H1 (cell line): Measurements from ENCODE around the gene CCL23. TPM values are rescaled to one million over a fixed set of nuclear protein-coding genes. Genes with fewer than 3 reads are reported as not detected.

Experiments
- CTCF ChIA-PET: fragments of 300-600 bp; sonication (Branson Sonifier 250); formaldehyde crosslinking; loops from one replicate; lab custom pipeline; 2021; ENCODE audit not compliant: partially characterized antibody; lab: Charles Lee
- POLR2A ChIA-PET: fragments of 300-600 bp; sonication (Branson Sonifier 250); formaldehyde crosslinking; loops from one replicate; lab custom pipeline; 2021; ENCODE audit warnings: inconsistent platforms; ENCODE audit not compliant: partially characterized antibody; lab: Charles Lee
- DNase-seq, 2 experiments: peaks; one replicate each; pipeline versions ENCODE4 v3.0.0 to v3.0.0-alpha.2; 2010 to 2022; ENCODE audit warnings: low spot score in 2 of 2, low read depth in 1 of 2, mixed read lengths in 1 of 2
- FAIRE-seq: peaks from 2 replicates; lab custom pipeline; 2011; peaks lifted over from hg19 to GRCh38; lab: Jason Lieb, UNC
- H2AFZ ChIP-seq: 2 replicates; pipeline ENCODE4 v1.8.1; 2012; ENCODE audit warnings: low read length, inconsistent platforms
- H2AK5ac ChIP-seq: 2 replicates; pipeline ENCODE4 v1.6.1; 2013; ENCODE audit warnings: low read depth, low read length
- H2BK120ac ChIP-seq: replicated peaks from 2 replicates; pipeline ENCODE3; 2013; ENCODE audit warnings: low read depth, low read length, inconsistent platforms
- H2BK12ac ChIP-seq: 2 replicates; pipeline ENCODE4 v1.6.1; 2013; ENCODE audit warnings: low read depth, low read length
- H2BK15ac ChIP-seq: 2 replicates; pipeline ENCODE4 v1.6.1; 2013; ENCODE audit warnings: low read length
- H2BK20ac ChIP-seq: 2 replicates; pipeline ENCODE4 v1.6.1; 2013; ENCODE audit warnings: low read length
- H2BK5ac ChIP-seq: 2 replicates; pipeline ENCODE4 v1.6.1; 2013; ENCODE audit warnings: low read depth, low read length
- H3K14ac ChIP-seq: 2 replicates; pipeline ENCODE4 v1.6.1; 2013; ENCODE audit warnings: inconsistent platforms; ENCODE audit not compliant: insufficient read length
- H3K18ac ChIP-seq: 2 replicates; pipeline ENCODE4 v1.6.1; 2013; ENCODE audit warnings: low read length; ENCODE audit errors: extremely low read depth
- H3K23ac ChIP-seq: 2 replicates; pipeline ENCODE4 v1.6.1; 2013; ENCODE audit warnings: inconsistent platforms; ENCODE audit not compliant: insufficient read length
- H3K23me2 ChIP-seq: 2 replicates; pipeline ENCODE4 v1.6.1; 2013; ENCODE audit warnings: low read depth, low read length
- H3K27ac ChIP-seq: 2 replicates; pipeline ENCODE4 v1.6.1; 2011; ENCODE audit warnings: low read depth, low read length, inconsistent platforms
- H3K27me3 ChIP-seq, 4 experiments: replicated peaks in 1 of 4; 1 replicate in 1 of 4; 2 replicates in 3 of 4; pipeline versions ENCODE4 v1.6.1 to v1.8.1; 2011 to 2013; ENCODE audit warnings: low read length in 3 of 4, mild to moderate bottlenecking in 3 of 4, inconsistent platforms in 2 of 4, mixed read lengths in 2 of 4, moderate library complexity in 1 of 4; ENCODE audit not compliant: control insufficient read depth in 3 of 4, insufficient read depth in 3 of 4; ENCODE audit errors: extremely low read depth in 1 of 4
- H3K36me3 ChIP-seq, 4 experiments: 2 replicates each; pipeline versions ENCODE4 v1.6.1 to v1.8.1; 2011 to 2013; ENCODE audit warnings: mild to moderate bottlenecking in 4 of 4, low read length in 3 of 4, moderate library complexity in 2 of 4, control low read depth in 1 of 4, inconsistent platforms in 1 of 4; ENCODE audit not compliant: insufficient read depth in 4 of 4, control insufficient read depth in 2 of 4
- H3K4ac ChIP-seq: replicated peaks from 2 replicates; pipeline ENCODE3; 2013; ENCODE audit warnings: low read length, low read depth, mixed read lengths, inconsistent platforms; ENCODE audit not compliant: insufficient read length
- H3K4me1 ChIP-seq, 4 experiments: replicated peaks in 1 of 4; 1 replicate in 1 of 4; 2 replicates in 3 of 4; pipeline versions ENCODE4 v1.6.1 to v1.8.1; 2011 to 2013; ENCODE audit warnings: low read length in 3 of 4, inconsistent platforms in 2 of 4, mixed read lengths in 1 of 4; ENCODE audit not compliant: insufficient read depth in 4 of 4, control insufficient read depth in 3 of 4
- H3K4me2 ChIP-seq, 2 experiments: 2 replicates each; pipeline versions ENCODE4 v1.6.1 to v1.8.1; 2011 to 2013; ENCODE audit warnings: low read depth in 2 of 2, low read length in 2 of 2, control low read depth in 1 of 2, inconsistent platforms in 1 of 2, mild to moderate bottlenecking in 1 of 2; ENCODE audit not compliant: insufficient read depth in 1 of 2
- H3K4me3 ChIP-seq, 4 experiments: fragments of 200-600, 300-600 bp in 1 of 4; sonication (generic), shearing (Covaris generic), sonication (Bioruptor Twin) in 1 of 4; 2 replicates each; pipeline versions ENCODE4 v1.5.1 to v1.8.1; 2011 to 2016; ENCODE audit warnings: low read length in 4 of 4, low read depth in 3 of 4, control low read depth in 2 of 4, inconsistent platforms in 2 of 4, mild to moderate bottlenecking in 2 of 4, mixed read lengths in 1 of 4, moderate library complexity in 1 of 4; ENCODE audit not compliant: insufficient read depth in 2 of 4; ENCODE audit errors: extremely low read depth in 1 of 4
- H3K56ac ChIP-seq: replicated peaks from 2 replicates; pipeline ENCODE3; 2013; ENCODE audit warnings: low read depth, mild to moderate bottlenecking, mixed read lengths, low read length, inconsistent platforms; ENCODE audit not compliant: insufficient read length
- H3K79me1 ChIP-seq: 2 replicates; pipeline ENCODE4 v1.6.1; 2013; ENCODE audit warnings: low read depth, low read length, control low read depth
- H3K79me2 ChIP-seq, 2 experiments: 2 replicates each; pipeline versions ENCODE4 v1.6.1 to v1.8.1; 2012 to 2013; ENCODE audit warnings: low read length in 2 of 2, mild to moderate bottlenecking in 2 of 2, inconsistent platforms in 1 of 2; ENCODE audit not compliant: insufficient read depth in 2 of 2, control insufficient read depth in 1 of 2
- H3K9ac ChIP-seq, 4 experiments: replicated peaks in 1 of 4; 1 replicate in 1 of 4; 2 replicates in 3 of 4; pipeline versions ENCODE4 v1.6.1 to v1.8.1; 2011 to 2013; ENCODE audit warnings: low read depth in 3 of 4, low read length in 3 of 4, control low read depth in 2 of 4, mild to moderate bottlenecking in 2 of 4, moderate library complexity in 2 of 4, inconsistent platforms in 1 of 4; ENCODE audit errors: extremely low read depth in 1 of 4
- H3K9me3 ChIP-seq, 2 experiments: 2 replicates each; pipeline versions ENCODE4 v1.6.1 to v1.8.1; 2012 to 2013; ENCODE audit warnings: mild to moderate bottlenecking in 2 of 2, moderate library complexity in 2 of 2, control low read depth in 1 of 2, inconsistent platforms in 1 of 2, low read depth in 1 of 2, low read length in 1 of 2, mixed read lengths in 1 of 2; ENCODE audit not compliant: insufficient read depth in 2 of 2
- H4K20me1 ChIP-seq, 2 experiments: replicated peaks in 1 of 2; 2 replicates each; pipeline versions ENCODE3 to v1.8.1; 2011 to 2013; ENCODE audit warnings: inconsistent platforms in 2 of 2, low read length in 2 of 2, mild to moderate bottlenecking in 1 of 2; ENCODE audit not compliant: insufficient read depth in 2 of 2, control insufficient read depth in 1 of 2
- H4K5ac ChIP-seq: 2 replicates; pipeline ENCODE4 v1.6.1; 2013; ENCODE audit warnings: low read length, low read depth, mixed read lengths, inconsistent platforms; ENCODE audit not compliant: insufficient read length
- H4K8ac ChIP-seq: 2 replicates; pipeline ENCODE4 v1.8.0; 2013; ENCODE audit warnings: mild to moderate bottlenecking, moderate library complexity, low read length, inconsistent platforms; ENCODE audit not compliant: insufficient read depth; ENCODE audit errors: extremely low read depth
- H4K91ac ChIP-seq: replicated peaks from 2 replicates; pipeline ENCODE3; 2013; ENCODE audit warnings: low read length, mixed read lengths, inconsistent platforms; ENCODE audit not compliant: insufficient read length
- BCL11A ChIP-seq, 2 experiments: IDR thresholded peaks; one replicate each; pipeline ENCODE4 v1.6.1; 2011; ENCODE audit warnings: low read depth in 2 of 2, low read length in 2 of 2, mild to moderate bottlenecking in 2 of 2
- EGR1 ChIP-seq: IDR thresholded peaks from 2 replicates; pipeline ENCODE4 v1.6.1; 2011; ENCODE audit warnings: low read depth, low read length, borderline replicate concordance
- HDAC6 ChIP-seq: IDR thresholded peaks from one replicate; pipeline ENCODE4 v1.7.1; 2012; ENCODE audit warnings: low read depth, mild to moderate bottlenecking, inconsistent platforms, low read length, moderate library complexity
- NRF1 ChIP-seq: IDR thresholded peaks from 2 replicates; pipeline ENCODE4 v1.6.1; 2011; ENCODE audit warnings: mild to moderate bottlenecking, low read depth, low read length, improper control_type of control experiment
- POLR2A ChIP-seq, 2 experiments: IDR thresholded peaks; 1 replicate in 1 of 2; 2 replicates in 1 of 2; pipeline ENCODE4 v1.6.1; 2011; ENCODE audit warnings: low read depth in 2 of 2, low read length in 2 of 2, mild to moderate bottlenecking in 2 of 2; ENCODE audit errors: control extremely low read depth in 1 of 2
- ZNF274 ChIP-seq: IDR thresholded peaks from 2 replicates; pipeline ENCODE4 v1.7.0; 2012; ENCODE audit warnings: low read length, borderline replicate concordance; ENCODE audit errors: extremely low read depth
- WGBS, 2 experiments: shearing (Covaris generic) in 1 of 2; methylation state at CpG; one replicate each; pipeline versions ENCODE4 v1.1.6 to v1.1.7; 2013 to 2015; ENCODE audit warnings: low lambda C conversion rate in 2 of 2, mixed read lengths in 2 of 2, inconsistent platforms in 1 of 2, low coverage in 1 of 2, missing lambda C conversion rate in 1 of 2; ENCODE audit not compliant: insufficient replicate concordance in 2 of 2, insufficient coverage in 1 of 2, insufficient read length in 1 of 2; ENCODE audit errors: extremely low coverage in 1 of 2, missing lambda C conversion rate in 1 of 2; 5-methylcytosine and 5-hydroxymethylcytosine counted together
- polyA plus RNA-seq, 7 experiments: library from polyadenylated mRNA; depleted of rRNA in 3 of 7; stranded (reverse) in 5 of 7; unstranded in 2 of 7; fragments of >200 nt in 5 of 7; fragments of 200-250 nt in 2 of 7; gene quantifications; 1 replicate in 5 of 7; 2 replicates in 1 of 7; 4 replicates in 1 of 7; pipeline versions ENCODE4 v1.2.1 to v1.2.3, GENCODE V29; 2011 to 2013; ENCODE audit warnings: missing spikeins in 2 of 7, mixed read lengths in 2 of 7
- total RNA-seq: library from RNA; stranded (reverse); fragmentation: NEBNext Ultra II Directional; extraction: Animal tissue kit (Norgen Biotek cat#: 25700); gene quantifications from 2 replicates; pipeline ENCODE4 v1.2.1, GENCODE V29; 2021
- TF ChIP-seq, protein P1 (sequence below), 3 experiments: IDR thresholded peaks; 1 replicate in 2 of 3; 2 replicates in 1 of 3; pipeline versions ENCODE4 v1.5.1 to v1.6.1; 2011; ENCODE audit warnings: low read length in 3 of 3, mild to moderate bottlenecking in 3 of 3, inconsistent platforms in 2 of 3, low read depth in 1 of 3, moderate library complexity in 1 of 3; ENCODE audit not compliant: insufficient read depth in 1 of 3; ENCODE audit errors: control extremely low read depth in 1 of 3

Gene CCL23
- total and polyA plus RNA-seq, 2 of the 8 experiments (the other 6 are each of a cell fraction or from before 2014, with no cell fraction given) = not detected

GRCh38 chr17:35977509-35977908 is 40.3 kb downstream of the CCL23 start:
- ChIA-PET POLR2A (no interaction called here), CTCF (interaction anchor here (1.1 to 7.2 kb wide), 5 partner anchors 8 to 172 kb away, joined by 3 to 33 read pairs (median 8); no protein-coding TSS in a partner anchor)
- Histone ChIP-seq H2BK120ac (no peak overlapping the region), H4K91ac (no peak overlapping the region), H2AFZ (no peak overlapping the region), H3K14ac (no peak overlapping the region), H3K9ac (no peak overlapping the region), H3K4ac (no peak overlapping the region), H3K36me3 (no peaks in the 10 kb centered on the region), H2AK5ac (no peak overlapping the region), H3K79me1 (no peaks in the 10 kb centered on the region), H3K23ac (no peak overlapping the region), H3K18ac (no peak overlapping the region), H2BK12ac (no peak overlapping the region), H4K5ac (no peak overlapping the region), H2BK5ac (no peak overlapping the region), H3K4me1 (no peaks in the 10 kb centered on the region), H4K20me1 (no peaks in the 10 kb centered on the region), H3K27me3 (no peaks in the 10 kb centered on the region), H2BK15ac (no peak overlapping the region), H3K4me2 (no peak overlapping the region), H3K9me3 (no peaks in the 10 kb centered on the region), H3K4me3 (no peak overlapping the region), H3K23me2 (no peaks in the 10 kb centered on the region), H4K8ac (no peak overlapping the region), H3K56ac (no peak overlapping the region), H3K27ac (no peak overlapping the region), H3K79me2 (no peaks in the 10 kb centered on the region), H2BK20ac (no peak overlapping the region)
- FAIRE-seq (no peak), DNase-seq (no peak)
- no peak for TF ChIP-seq EGR1
- TF ChIP-seq HDAC6 = no peak
- TF ChIP-seq, protein P1, sequence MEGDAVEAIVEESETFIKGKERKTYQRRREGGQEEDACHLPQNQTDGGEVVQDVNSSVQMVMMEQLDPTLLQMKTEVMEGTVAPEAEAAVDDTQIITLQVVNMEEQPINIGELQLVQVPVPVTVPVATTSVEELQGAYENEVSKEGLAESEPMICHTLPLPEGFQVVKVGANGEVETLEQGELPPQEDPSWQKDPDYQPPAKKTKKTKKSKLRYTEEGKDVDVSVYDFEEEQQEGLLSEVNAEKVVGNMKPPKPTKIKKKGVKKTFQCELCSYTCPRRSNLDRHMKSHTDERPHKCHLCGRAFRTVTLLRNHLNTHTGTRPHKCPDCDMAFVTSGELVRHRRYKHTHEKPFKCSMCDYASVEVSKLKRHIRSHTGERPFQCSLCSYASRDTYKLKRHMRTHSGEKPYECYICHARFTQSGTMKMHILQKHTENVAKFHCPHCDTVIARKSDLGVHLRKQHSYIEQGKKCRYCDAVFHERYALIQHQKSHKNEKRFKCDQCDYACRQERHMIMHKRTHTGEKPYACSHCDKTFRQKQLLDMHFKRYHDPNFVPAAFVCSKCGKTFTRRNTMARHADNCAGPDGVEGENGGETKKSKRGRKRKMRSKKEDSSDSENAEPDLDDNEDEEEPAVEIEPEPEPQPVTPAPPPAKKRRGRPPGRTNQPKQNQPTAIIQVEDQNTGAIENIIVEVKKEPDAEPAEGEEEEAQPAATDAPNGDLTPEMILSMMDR (IDR thresholded peaks at IDR 0.05; ENCODE audit: control extremely low read depth in 1 of 3, insufficient read depth in 1 of 3, low read depth in 1 of 3, low read length in 3 of 3) = no peak
- TF ChIP-seq NRF1 = no peak
- no peak for TF ChIP-seq ZNF274
- TF ChIP-seq POLR2A (IDR thresholded peaks at IDR 0.05; ENCODE audit: control extremely low read depth in 1 of 2, low read depth in 2 of 2, low read length in 2 of 2) = no peak
- TF ChIP-seq BCL11A (IDR thresholded peaks at IDR 0.05; ENCODE audit: low read depth in 2 of 2, low read length in 2 of 2) = no peak
- whole genome bisulfite sequencing, 2 experiments = 93% methylated on average over 7 of the region's 7 CpGs; no CpG with 5 or more reads in 1 of the 2 experiments
